ENCODE measurements around the gene TMEM248. TPM values are rescaled to one million over a fixed set of nuclear protein-coding genes. Genes with fewer than 3 reads are reported as not detected.

TMEM248 gene
- total RNA-seq, 3 donors from 2014 or later (not counting 1 experiment from before 2014, with no cell fraction given), result 97.3 to 105 (median 103) TPM

DNA sequence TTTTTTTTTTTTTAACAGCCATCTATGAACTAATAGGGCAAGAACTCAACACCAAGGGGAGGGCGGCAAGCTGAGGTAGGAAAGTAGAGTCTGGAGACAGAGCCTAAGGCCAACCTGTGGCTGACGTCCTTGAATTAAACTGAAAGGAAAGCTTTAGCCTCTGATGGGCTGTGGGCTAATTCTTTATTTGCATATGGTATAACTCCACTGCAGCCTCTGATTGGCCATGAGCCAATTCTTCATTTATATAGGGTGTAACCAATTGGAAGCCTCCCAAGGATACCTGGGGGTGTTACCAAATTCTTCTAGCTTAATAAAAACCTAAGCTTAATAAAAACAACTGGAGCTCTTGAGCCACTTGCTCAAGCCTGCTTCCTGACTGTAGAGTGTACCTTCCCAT lies 85.9 kb downstream of the TMEM248 start:
- H3K4me3 ChIP-seq (ENCODE audit: low read length), result no peak overlapping the region
- Mint-ChIP-seq H3K27me3 (ENCODE audit: low read depth in 2 of 2) (no peaks in the 10 kb centered on the region), H3K9me3 (no peaks in the 10 kb centered on the region), H3K27ac (no peak overlapping the region), H3K36me3 (no peaks in the 10 kb centered on the region), H3K4me3 (no peak overlapping the region), H3K4me1 (no peaks in the 10 kb centered on the region)
- no peaks in the 10 kb centered on the region for H3K4me1 ChIP-seq (ENCODE audit: control insufficient read depth, insufficient read depth, low read length)
- DNase-seq, result no peak
- peaks cover 33% of the 10 kb centered on the region for H3K36me3 ChIP-seq (ENCODE audit: control insufficient read depth, insufficient read depth, low read length)
- intact Hi-C loops (cut with micrococcal nuclease), result no loop called here
- TF ChIP-seq, protein P1, sequence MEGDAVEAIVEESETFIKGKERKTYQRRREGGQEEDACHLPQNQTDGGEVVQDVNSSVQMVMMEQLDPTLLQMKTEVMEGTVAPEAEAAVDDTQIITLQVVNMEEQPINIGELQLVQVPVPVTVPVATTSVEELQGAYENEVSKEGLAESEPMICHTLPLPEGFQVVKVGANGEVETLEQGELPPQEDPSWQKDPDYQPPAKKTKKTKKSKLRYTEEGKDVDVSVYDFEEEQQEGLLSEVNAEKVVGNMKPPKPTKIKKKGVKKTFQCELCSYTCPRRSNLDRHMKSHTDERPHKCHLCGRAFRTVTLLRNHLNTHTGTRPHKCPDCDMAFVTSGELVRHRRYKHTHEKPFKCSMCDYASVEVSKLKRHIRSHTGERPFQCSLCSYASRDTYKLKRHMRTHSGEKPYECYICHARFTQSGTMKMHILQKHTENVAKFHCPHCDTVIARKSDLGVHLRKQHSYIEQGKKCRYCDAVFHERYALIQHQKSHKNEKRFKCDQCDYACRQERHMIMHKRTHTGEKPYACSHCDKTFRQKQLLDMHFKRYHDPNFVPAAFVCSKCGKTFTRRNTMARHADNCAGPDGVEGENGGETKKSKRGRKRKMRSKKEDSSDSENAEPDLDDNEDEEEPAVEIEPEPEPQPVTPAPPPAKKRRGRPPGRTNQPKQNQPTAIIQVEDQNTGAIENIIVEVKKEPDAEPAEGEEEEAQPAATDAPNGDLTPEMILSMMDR (IDR thresholded peaks at IDR 0.05), result no peak
- WGBS (ENCODE audit: insufficient coverage), result 95% methylated on average over 2 of the region's 2 CpGs
- no peak overlapping the region for H3K27ac ChIP-seq (ENCODE audit: low read length)
- ATAC-seq, result no peak
- no peaks in the 10 kb centered on the region for H3K9me3 ChIP-seq (ENCODE audit: control insufficient read depth, insufficient read depth, low read length)
- no peaks in the 10 kb centered on the region for H3K27me3 ChIP-seq (ENCODE audit: control insufficient read depth, insufficient read depth, low read length)

Other genes starting within 250 kb of the TMEM248 start
- 10 to 100 TPM; 26.1 to 38.1 (median 31.7) TPM for gene RABGEF1, start 180.5 kb upstream of the TMEM248 start, total RNA-seq
- gene SBDS, start 74.4 kb downstream of the TMEM248 start, total RNA-seq, result 100 to 1,000 TPM; 183 to 308 (median 199) TPM
- gene TYW1, start 75.6 kb downstream of the TMEM248 start, total RNA-seq, result 10 to 100 TPM; 16.6 to 27.0 (median 16.9) TPM